IMR-90 (cell line): Measurements from ENCODE around the gene C16orf89.

Experiments used
- BHLHE40 ChIP-seq: fragments of 150-350 bp; IDR thresholded peaks from 2 replicates; pipeline ENCODE4 v1.6.1; 2016; ENCODE audit warnings: mild to moderate bottlenecking, low read depth, low read length
- CEBPB ChIP-seq: IDR thresholded peaks from 2 replicates; pipeline ENCODE4 v1.6.1; 2012; ENCODE audit warnings: low read depth, low read length, improper control_type of control experiment
- CHD1 ChIP-seq: IDR thresholded peaks from 2 replicates; pipeline ENCODE4 v1.6.1; 2012; ENCODE audit warnings: low read depth, low read length, improper control_type of control experiment
- CTCF ChIP-seq: conservative IDR thresholded peaks from 2 replicates; pipeline ENCODE4 v1.5.1; 2012; ENCODE audit warnings: mild to moderate bottlenecking, low read depth, low read length, improper control_type of control experiment
- FOS ChIP-seq: fragments of 150-350 bp; IDR thresholded peaks from 2 replicates; pipeline ENCODE4 v1.6.1; 2016; ENCODE audit warnings: low read depth, low read length
- MAFK ChIP-seq: IDR thresholded peaks from 2 replicates; pipeline ENCODE4 v1.6.1; 2012; ENCODE audit warnings: low read depth, low read length, improper control_type of control experiment
- MAZ ChIP-seq: IDR thresholded peaks from 2 replicates; pipeline ENCODE4 v1.6.1; 2012; ENCODE audit warnings: low read depth, mild to moderate bottlenecking, low read length, improper control_type of control experiment, moderate library complexity, borderline replicate concordance
- POLR2A ChIP-seq: IDR thresholded peaks from 2 replicates; pipeline ENCODE4 v1.6.1; 2012; ENCODE audit warnings: mild to moderate bottlenecking, low read depth, low read length
- RAD21 ChIP-seq: IDR thresholded peaks from 2 replicates; pipeline ENCODE4 v1.6.1; 2012; ENCODE audit warnings: low read length, improper control_type of control experiment
- RCOR1 ChIP-seq: IDR thresholded peaks from 2 replicates; pipeline ENCODE4 v1.6.1; 2012; ENCODE audit warnings: mild to moderate bottlenecking, low read length, improper control_type of control experiment; ENCODE audit not compliant: insufficient replicate concordance
- SMC3 ChIP-seq: fragments of 150-350 bp; IDR thresholded peaks from 2 replicates; pipeline ENCODE4 v1.6.1; 2016; ENCODE audit warnings: low read depth, mild to moderate bottlenecking, antibody characterized with exemption, low read length, moderate library complexity
- USF2 ChIP-seq: fragments of 150-350 bp; IDR thresholded peaks from 2 replicates; pipeline ENCODE4 v1.6.1; 2017; ENCODE audit warnings: mild to moderate bottlenecking, antibody characterized with exemption, low read length, low read depth

- no peak for TF ChIP-seq RAD21
- TF ChIP-seq POLR2A = no peak
- TF ChIP-seq CTCF = no peak
- TF ChIP-seq FOS = no peak
- no peak for TF ChIP-seq MAZ
- no peak for TF ChIP-seq USF2
- no peak for TF ChIP-seq SMC3
- TF ChIP-seq MAFK = no peak
- TF ChIP-seq RCOR1 = no peak
- TF ChIP-seq CHD1 = no peak
- TF ChIP-seq CEBPB = no peak
- no peak for TF ChIP-seq BHLHE40
Measured at GRCh38 chr16:5017678-5017969, 48.1 kb downstream of the C16orf89 start.
